H1 (cell line): Measurements from ENCODE around the gene TPD52L1. TPM values are rescaled to one million over a fixed set of nuclear protein-coding genes. Genes with fewer than 3 reads are reported as not detected.

Experiments
- CTCF ChIA-PET: fragments of 300-600 bp; sonication (Branson Sonifier 250); formaldehyde crosslinking; loops from one replicate; lab custom pipeline; 2021; ENCODE audit not compliant: partially characterized antibody; lab: Charles Lee
- POLR2A ChIA-PET: fragments of 300-600 bp; sonication (Branson Sonifier 250); formaldehyde crosslinking; loops from one replicate; lab custom pipeline; 2021; ENCODE audit warnings: inconsistent platforms; ENCODE audit not compliant: partially characterized antibody; lab: Charles Lee
- DNase-seq, 2 experiments: peaks; one replicate each; pipeline versions ENCODE4 v3.0.0 to v3.0.0-alpha.2; 2010 to 2022; ENCODE audit warnings: low spot score in 2 of 2, low read depth in 1 of 2, mixed read lengths in 1 of 2
- FAIRE-seq: peaks from 2 replicates; lab custom pipeline; 2011; peaks lifted over from hg19 to GRCh38; lab: Jason Lieb, UNC
- H2AFZ ChIP-seq: 2 replicates; pipeline ENCODE4 v1.8.1; 2012; ENCODE audit warnings: low read length, inconsistent platforms
- H2AK5ac ChIP-seq: 2 replicates; pipeline ENCODE4 v1.6.1; 2013; ENCODE audit warnings: low read depth, low read length
- H2BK120ac ChIP-seq: replicated peaks from 2 replicates; pipeline ENCODE3; 2013; ENCODE audit warnings: low read depth, low read length, inconsistent platforms
- H2BK12ac ChIP-seq: 2 replicates; pipeline ENCODE4 v1.6.1; 2013; ENCODE audit warnings: low read depth, low read length
- H2BK15ac ChIP-seq: 2 replicates; pipeline ENCODE4 v1.6.1; 2013; ENCODE audit warnings: low read length
- H2BK20ac ChIP-seq: 2 replicates; pipeline ENCODE4 v1.6.1; 2013; ENCODE audit warnings: low read length
- H2BK5ac ChIP-seq: 2 replicates; pipeline ENCODE4 v1.6.1; 2013; ENCODE audit warnings: low read depth, low read length
- H3K14ac ChIP-seq: 2 replicates; pipeline ENCODE4 v1.6.1; 2013; ENCODE audit warnings: inconsistent platforms; ENCODE audit not compliant: insufficient read length
- H3K18ac ChIP-seq: 2 replicates; pipeline ENCODE4 v1.6.1; 2013; ENCODE audit warnings: low read length; ENCODE audit errors: extremely low read depth
- H3K23ac ChIP-seq: 2 replicates; pipeline ENCODE4 v1.6.1; 2013; ENCODE audit warnings: inconsistent platforms; ENCODE audit not compliant: insufficient read length
- H3K23me2 ChIP-seq: 2 replicates; pipeline ENCODE4 v1.6.1; 2013; ENCODE audit warnings: low read depth, low read length
- H3K27ac ChIP-seq: 2 replicates; pipeline ENCODE4 v1.6.1; 2011; ENCODE audit warnings: low read depth, low read length, inconsistent platforms
- H3K27me3 ChIP-seq, 4 experiments: replicated peaks in 1 of 4; 1 replicate in 1 of 4; 2 replicates in 3 of 4; pipeline versions ENCODE4 v1.6.1 to v1.8.1; 2011 to 2013; ENCODE audit warnings: low read length in 3 of 4, mild to moderate bottlenecking in 3 of 4, inconsistent platforms in 2 of 4, mixed read lengths in 2 of 4, moderate library complexity in 1 of 4; ENCODE audit not compliant: control insufficient read depth in 3 of 4, insufficient read depth in 3 of 4; ENCODE audit errors: extremely low read depth in 1 of 4
- H3K36me3 ChIP-seq, 4 experiments: 2 replicates each; pipeline versions ENCODE4 v1.6.1 to v1.8.1; 2011 to 2013; ENCODE audit warnings: mild to moderate bottlenecking in 4 of 4, low read length in 3 of 4, moderate library complexity in 2 of 4, control low read depth in 1 of 4, inconsistent platforms in 1 of 4; ENCODE audit not compliant: insufficient read depth in 4 of 4, control insufficient read depth in 2 of 4
- H3K4ac ChIP-seq: replicated peaks from 2 replicates; pipeline ENCODE3; 2013; ENCODE audit warnings: low read length, low read depth, mixed read lengths, inconsistent platforms; ENCODE audit not compliant: insufficient read length
- H3K4me1 ChIP-seq, 4 experiments: replicated peaks in 1 of 4; 1 replicate in 1 of 4; 2 replicates in 3 of 4; pipeline versions ENCODE4 v1.6.1 to v1.8.1; 2011 to 2013; ENCODE audit warnings: low read length in 3 of 4, inconsistent platforms in 2 of 4, mixed read lengths in 1 of 4; ENCODE audit not compliant: insufficient read depth in 4 of 4, control insufficient read depth in 3 of 4
- H3K4me2 ChIP-seq, 2 experiments: 2 replicates each; pipeline versions ENCODE4 v1.6.1 to v1.8.1; 2011 to 2013; ENCODE audit warnings: low read depth in 2 of 2, low read length in 2 of 2, control low read depth in 1 of 2, inconsistent platforms in 1 of 2, mild to moderate bottlenecking in 1 of 2; ENCODE audit not compliant: insufficient read depth in 1 of 2
- H3K4me3 ChIP-seq, 4 experiments: fragments of 200-600, 300-600 bp in 1 of 4; sonication (generic), shearing (Covaris generic), sonication (Bioruptor Twin) in 1 of 4; 2 replicates each; pipeline versions ENCODE4 v1.5.1 to v1.8.1; 2011 to 2016; ENCODE audit warnings: low read length in 4 of 4, low read depth in 3 of 4, control low read depth in 2 of 4, inconsistent platforms in 2 of 4, mild to moderate bottlenecking in 2 of 4, mixed read lengths in 1 of 4, moderate library complexity in 1 of 4; ENCODE audit not compliant: insufficient read depth in 2 of 4; ENCODE audit errors: extremely low read depth in 1 of 4
- H3K56ac ChIP-seq: replicated peaks from 2 replicates; pipeline ENCODE3; 2013; ENCODE audit warnings: low read depth, mild to moderate bottlenecking, mixed read lengths, low read length, inconsistent platforms; ENCODE audit not compliant: insufficient read length
- H3K79me1 ChIP-seq: 2 replicates; pipeline ENCODE4 v1.6.1; 2013; ENCODE audit warnings: low read depth, low read length, control low read depth
- H3K79me2 ChIP-seq, 2 experiments: 2 replicates each; pipeline versions ENCODE4 v1.6.1 to v1.8.1; 2012 to 2013; ENCODE audit warnings: low read length in 2 of 2, mild to moderate bottlenecking in 2 of 2, inconsistent platforms in 1 of 2; ENCODE audit not compliant: insufficient read depth in 2 of 2, control insufficient read depth in 1 of 2
- H3K9ac ChIP-seq, 4 experiments: replicated peaks in 1 of 4; 1 replicate in 1 of 4; 2 replicates in 3 of 4; pipeline versions ENCODE4 v1.6.1 to v1.8.1; 2011 to 2013; ENCODE audit warnings: low read depth in 3 of 4, low read length in 3 of 4, control low read depth in 2 of 4, mild to moderate bottlenecking in 2 of 4, moderate library complexity in 2 of 4, inconsistent platforms in 1 of 4; ENCODE audit errors: extremely low read depth in 1 of 4
- H3K9me3 ChIP-seq, 2 experiments: 2 replicates each; pipeline versions ENCODE4 v1.6.1 to v1.8.1; 2012 to 2013; ENCODE audit warnings: mild to moderate bottlenecking in 2 of 2, moderate library complexity in 2 of 2, control low read depth in 1 of 2, inconsistent platforms in 1 of 2, low read depth in 1 of 2, low read length in 1 of 2, mixed read lengths in 1 of 2; ENCODE audit not compliant: insufficient read depth in 2 of 2
- H4K20me1 ChIP-seq, 2 experiments: replicated peaks in 1 of 2; 2 replicates each; pipeline versions ENCODE3 to v1.8.1; 2011 to 2013; ENCODE audit warnings: inconsistent platforms in 2 of 2, low read length in 2 of 2, mild to moderate bottlenecking in 1 of 2; ENCODE audit not compliant: insufficient read depth in 2 of 2, control insufficient read depth in 1 of 2
- H4K5ac ChIP-seq: 2 replicates; pipeline ENCODE4 v1.6.1; 2013; ENCODE audit warnings: low read length, low read depth, mixed read lengths, inconsistent platforms; ENCODE audit not compliant: insufficient read length
- H4K8ac ChIP-seq: 2 replicates; pipeline ENCODE4 v1.8.0; 2013; ENCODE audit warnings: mild to moderate bottlenecking, moderate library complexity, low read length, inconsistent platforms; ENCODE audit not compliant: insufficient read depth; ENCODE audit errors: extremely low read depth
- H4K91ac ChIP-seq: replicated peaks from 2 replicates; pipeline ENCODE3; 2013; ENCODE audit warnings: low read length, mixed read lengths, inconsistent platforms; ENCODE audit not compliant: insufficient read length
- BCL11A ChIP-seq, 2 experiments: IDR thresholded peaks; one replicate each; pipeline ENCODE4 v1.6.1; 2011; ENCODE audit warnings: low read depth in 2 of 2, low read length in 2 of 2, mild to moderate bottlenecking in 2 of 2
- CEBPB ChIP-seq: IDR thresholded peaks from 2 replicates; pipeline ENCODE4 v1.6.1; 2012; ENCODE audit warnings: low read depth, low read length
- CHD2 ChIP-seq: IDR thresholded peaks from 2 replicates; pipeline ENCODE4 v1.6.1; 2012; ENCODE audit warnings: low read length, improper control_type of control experiment
- EZH2 ChIP-seq: fragments of 200-600 bp; sonication (generic); IDR thresholded peaks from 2 replicates; pipeline ENCODE4 v1.7.1; 2012; ENCODE audit warnings: low read depth, mild to moderate bottlenecking, moderate library complexity, low read length, inconsistent platforms; ENCODE audit not compliant: severe bottlenecking
- HDAC2 ChIP-seq, 2 experiments: fragments of 300-600 bp in 1 of 2; sonication (generic) in 1 of 2; IDR thresholded peaks; 2 replicates each; pipeline ENCODE4 v1.6.1; 2011 to 2012; ENCODE audit warnings: low read depth in 2 of 2, low read length in 2 of 2, mild to moderate bottlenecking in 2 of 2, moderate library complexity in 2 of 2, borderline replicate concordance in 1 of 2, inconsistent platforms in 1 of 2
- HDAC6 ChIP-seq: IDR thresholded peaks from one replicate; pipeline ENCODE4 v1.7.1; 2012; ENCODE audit warnings: low read depth, mild to moderate bottlenecking, inconsistent platforms, low read length, moderate library complexity
- KDM5A ChIP-seq: fragments of 200-600 bp; IDR thresholded peaks from 2 replicates; pipeline ENCODE4 v1.7.1; 2012; ENCODE audit warnings: mild to moderate bottlenecking, low read length, inconsistent platforms, mixed read lengths
- NRF1 ChIP-seq: IDR thresholded peaks from 2 replicates; pipeline ENCODE4 v1.6.1; 2011; ENCODE audit warnings: mild to moderate bottlenecking, low read depth, low read length, improper control_type of control experiment
- PHF8 ChIP-seq: fragments of 200-600 bp; sonication (generic); conservative IDR thresholded peaks from 2 replicates; pipeline ENCODE4 v1.7.1; 2012; ENCODE audit warnings: low read depth, mild to moderate bottlenecking, inconsistent platforms, low read length, moderate library complexity
- RAD21 ChIP-seq, 2 experiments: IDR thresholded peaks in 1 of 2; conservative IDR thresholded peaks in 1 of 2; 2 replicates each; pipeline ENCODE4 v1.6.1; 2011; ENCODE audit warnings: low read depth in 2 of 2, low read length in 2 of 2, improper control_type of control experiment in 1 of 2, inconsistent platforms in 1 of 2, mild to moderate bottlenecking in 1 of 2, moderate library complexity in 1 of 2
- SP2 ChIP-seq: IDR thresholded peaks from 2 replicates; pipeline ENCODE4 v1.6.1; 2012; ENCODE audit warnings: mild to moderate bottlenecking, low read length, inconsistent platforms
- SP4 ChIP-seq: IDR thresholded peaks from 2 replicates; pipeline ENCODE4 v1.6.1; 2012; ENCODE audit warnings: low read length, inconsistent platforms
- WGBS, 2 experiments: shearing (Covaris generic) in 1 of 2; methylation state at CpG; one replicate each; pipeline versions ENCODE4 v1.1.6 to v1.1.7; 2013 to 2015; ENCODE audit warnings: low lambda C conversion rate in 2 of 2, mixed read lengths in 2 of 2, inconsistent platforms in 1 of 2, low coverage in 1 of 2, missing lambda C conversion rate in 1 of 2; ENCODE audit not compliant: insufficient replicate concordance in 2 of 2, insufficient coverage in 1 of 2, insufficient read length in 1 of 2; ENCODE audit errors: extremely low coverage in 1 of 2, missing lambda C conversion rate in 1 of 2; 5-methylcytosine and 5-hydroxymethylcytosine counted together
- polyA plus RNA-seq, 7 experiments: library from polyadenylated mRNA; depleted of rRNA in 3 of 7; stranded (reverse) in 5 of 7; unstranded in 2 of 7; fragments of >200 nt in 5 of 7; fragments of 200-250 nt in 2 of 7; gene quantifications; 1 replicate in 5 of 7; 2 replicates in 1 of 7; 4 replicates in 1 of 7; pipeline versions ENCODE4 v1.2.1 to v1.2.3, GENCODE V29; 2011 to 2013; ENCODE audit warnings: missing spikeins in 2 of 7, mixed read lengths in 2 of 7
- total RNA-seq: library from RNA; stranded (reverse); fragmentation: NEBNext Ultra II Directional; extraction: Animal tissue kit (Norgen Biotek cat#: 25700); gene quantifications from 2 replicates; pipeline ENCODE4 v1.2.1, GENCODE V29; 2021

The TPD52L1 gene
- total and polyA plus RNA-seq, 2 of the 8 experiments (the other 6 are each of a cell fraction or from before 2014, with no cell fraction given), result 7.4 to 14.2 TPM

- no peak overlapping the region for H4K8ac ChIP-seq
- no peak overlapping the region for H3K4ac ChIP-seq
- no peak overlapping the region for H2BK15ac ChIP-seq
- no peak overlapping the region for H2AK5ac ChIP-seq
- H3K4me3 ChIP-seq, result no peak overlapping the region
- H3K9ac ChIP-seq, result no peak overlapping the region
- no peak overlapping the region for H4K91ac ChIP-seq
- H2BK20ac ChIP-seq, result no peak overlapping the region
- CTCF ChIA-PET, result interaction anchor here (0.9 to 1.2 kb wide), 3 partner anchors 13 to 24 kb away, joined by 3 read pairs; partner anchors contain the start of gene TPD52L1
- no peaks in the 10 kb centered on the region for H3K79me2 ChIP-seq
- no peak overlapping the region for H3K18ac ChIP-seq
- no peak overlapping the region for H3K23ac ChIP-seq
- H3K79me1 ChIP-seq, result no peaks in the 10 kb centered on the region
- no peaks in the 10 kb centered on the region for H3K36me3 ChIP-seq
- no peak for FAIRE-seq
- H4K5ac ChIP-seq, result no peak overlapping the region
- H3K4me2 ChIP-seq, result no peak overlapping the region
- POLR2A ChIA-PET, result no interaction called here
- no peak for DNase-seq
- no peak overlapping the region for H2AFZ ChIP-seq
- no peaks in the 10 kb centered on the region for H3K23me2 ChIP-seq
- no peak overlapping the region for H2BK120ac ChIP-seq
- H3K9me3 ChIP-seq, result no peaks in the 10 kb centered on the region
- H3K14ac ChIP-seq, result no peak overlapping the region
- H3K27ac ChIP-seq, result no peak overlapping the region
- no peak overlapping the region for H2BK12ac ChIP-seq
- WGBS, 2 experiments, result 94% methylated on average over 2 of the region's 2 CpGs; no CpG with 5 or more reads in 1 of the 2 experiments
- no peaks in the 10 kb centered on the region for H3K27me3 ChIP-seq
- no peak overlapping the region for H3K56ac ChIP-seq
- TF ChIP-seq PHF8 (no peak), SP4 (no peak), RAD21 (IDR thresholded peaks at IDR 0.05 in 1 of 2, conservative IDR thresholded peaks at IDR 0.05 in 1 of 2; ENCODE audit: low read depth in 2 of 2, low read length in 2 of 2) (no peak), CHD2 (no peak), HDAC6 (no peak), CEBPB (no peak), BCL11A (IDR thresholded peaks at IDR 0.05; ENCODE audit: low read depth in 2 of 2, low read length in 2 of 2) (no peak), HDAC2 (IDR thresholded peaks at IDR 0.05; ENCODE audit: borderline replicate concordance in 1 of 2, low read depth in 2 of 2, low read length in 2 of 2) (no peak), SP2 (no peak), KDM5A (no peak), EZH2 (no peak), NRF1 (no peak)
- TF ChIP-seq, all 59 proteins: peak for 0
- no peaks in the 10 kb centered on the region for H4K20me1 ChIP-seq
- no peak overlapping the region for H2BK5ac ChIP-seq
- H3K4me1 ChIP-seq, result no peaks in the 10 kb centered on the region
Measured at GRCh38 chr6:125138083-125138482, 15.5 kb upstream of the TPD52L1 start.
